GM18511 (cell line): ENCODE measurements around the gene PTRH1.
"Not testable (repeated sequence)": the region's sequence is repeated elsewhere in the genome, so short reads cannot be mapped to it uniquely, and the experiment has no call there.

ENCODE experiments used
- ATAC-seq: cut with Tn5 transposase; IDR thresholded peaks from one replicate; pipeline ENCODE4 v1.9.1; 2021; ENCODE audit warnings: mild to moderate bottlenecking, moderate library complexity; ENCODE audit not compliant: unreplicated experiment

The PTRH1 gene, protein sequence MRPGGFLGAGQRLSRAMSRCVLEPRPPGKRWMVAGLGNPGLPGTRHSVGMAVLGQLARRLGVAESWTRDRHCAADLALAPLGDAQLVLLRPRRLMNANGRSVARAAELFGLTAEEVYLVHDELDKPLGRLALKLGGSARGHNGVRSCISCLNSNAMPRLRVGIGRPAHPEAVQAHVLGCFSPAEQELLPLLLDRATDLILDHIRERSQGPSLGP

DNA sequence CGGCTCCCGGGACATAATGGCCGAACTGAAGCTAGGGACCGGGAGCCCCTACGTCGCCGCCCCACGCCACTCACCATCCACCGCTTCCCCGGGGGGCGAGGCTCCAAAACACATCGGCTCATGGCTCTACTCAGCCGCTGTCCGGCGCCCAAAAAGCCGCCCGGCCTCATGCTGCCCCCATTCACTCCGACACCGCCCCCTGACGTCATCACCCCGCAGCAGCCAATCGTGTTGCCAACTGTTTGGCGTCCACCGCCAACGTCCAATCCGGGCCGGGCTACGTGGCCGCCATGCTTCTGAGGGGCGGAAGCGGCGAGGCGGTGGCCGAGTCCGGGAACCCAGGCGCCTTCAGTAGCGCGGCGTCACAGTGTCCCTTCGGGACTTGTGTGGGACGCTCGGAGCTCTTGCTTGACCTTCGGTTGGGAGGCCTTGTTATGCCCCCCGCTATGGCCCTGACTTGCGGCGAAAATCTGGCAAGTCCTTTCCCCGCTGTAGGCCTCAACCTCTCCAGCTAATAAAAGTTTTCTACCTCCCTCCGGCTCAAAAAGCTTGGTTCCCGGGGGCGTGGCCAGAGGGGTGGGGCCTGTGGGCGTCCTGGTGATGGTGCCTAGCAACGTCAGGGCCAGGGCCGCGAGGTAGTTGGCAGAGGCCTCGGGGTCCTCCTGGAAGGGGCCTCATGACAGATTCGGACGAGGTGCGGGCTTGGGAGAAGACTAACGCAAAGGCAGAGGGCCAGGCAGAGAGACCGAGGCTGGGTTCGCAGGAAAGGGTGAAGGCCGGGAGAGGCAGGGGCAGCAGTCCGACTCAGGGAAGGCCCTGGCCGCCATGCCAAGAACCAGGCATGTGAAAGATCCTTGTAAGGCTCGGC is at the start of gene PTRH1, which contains the start of gene TTC16:
Gene PTRH1, minus strand, starts transcription at position 194 of the 868 bp plus-strand sequence. Its CDS starts 24 bp downstream, at position 170.
Gene TTC16, plus strand, starts transcription at position 610 of the 868 bp plus-strand sequence. Its CDS starts 67 bp downstream, at position 677.
- peak; percentile 94 for ATAC-seq

DNA sequence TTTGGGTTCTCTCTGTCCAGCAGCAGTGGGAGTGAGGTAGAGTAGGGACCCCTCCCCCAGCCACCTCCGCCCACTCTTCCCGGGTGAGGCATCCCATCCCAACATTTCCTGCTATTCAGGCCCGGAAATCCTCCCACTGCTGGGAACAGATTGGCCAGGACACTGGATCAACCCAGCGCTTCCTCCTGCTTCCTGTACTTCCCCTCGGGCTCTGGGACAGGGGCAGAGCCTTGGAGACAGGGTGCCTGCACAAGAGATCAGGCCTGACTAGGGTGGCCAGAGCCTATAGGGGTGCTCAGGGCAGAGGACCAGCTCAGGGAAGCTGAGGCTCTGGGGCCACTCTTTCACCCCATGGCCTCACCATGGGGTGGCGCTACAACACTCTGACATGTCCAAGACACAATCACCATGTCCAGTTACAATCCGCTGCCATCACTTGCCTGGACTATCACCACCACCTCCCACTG is 48.5 kb upstream of the PTRH1 start:
- ATAC-seq: no peak

DNA sequence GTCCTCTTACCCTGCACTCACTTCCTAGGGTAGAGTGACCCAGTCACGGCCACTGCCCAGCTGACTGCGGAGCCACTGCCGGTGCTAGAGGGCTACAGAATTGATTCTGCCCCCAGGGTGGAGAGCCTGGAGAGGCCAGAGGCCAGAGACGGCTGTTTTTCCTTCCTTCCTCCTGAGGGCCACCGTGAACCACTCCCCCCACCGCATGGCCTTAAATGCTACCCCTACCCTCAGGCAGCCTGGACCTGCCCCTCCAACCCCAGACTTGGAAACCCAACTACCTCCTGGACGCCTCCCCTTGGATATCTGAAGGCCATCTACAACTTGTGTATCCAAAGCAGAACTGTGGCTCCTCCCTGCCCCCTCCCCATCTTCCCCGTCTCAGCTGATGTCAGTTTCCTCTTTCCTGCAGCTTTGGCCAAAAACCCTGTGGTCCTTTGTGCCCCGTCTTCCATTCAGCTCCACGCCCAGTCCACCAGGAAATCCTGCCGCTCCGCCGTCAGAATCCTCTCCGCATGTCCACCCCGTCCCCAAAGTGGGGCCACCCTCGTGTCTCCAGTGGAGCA is 46.7 kb upstream of the PTRH1 start:
- ATAC-seq: no peak

DNA sequence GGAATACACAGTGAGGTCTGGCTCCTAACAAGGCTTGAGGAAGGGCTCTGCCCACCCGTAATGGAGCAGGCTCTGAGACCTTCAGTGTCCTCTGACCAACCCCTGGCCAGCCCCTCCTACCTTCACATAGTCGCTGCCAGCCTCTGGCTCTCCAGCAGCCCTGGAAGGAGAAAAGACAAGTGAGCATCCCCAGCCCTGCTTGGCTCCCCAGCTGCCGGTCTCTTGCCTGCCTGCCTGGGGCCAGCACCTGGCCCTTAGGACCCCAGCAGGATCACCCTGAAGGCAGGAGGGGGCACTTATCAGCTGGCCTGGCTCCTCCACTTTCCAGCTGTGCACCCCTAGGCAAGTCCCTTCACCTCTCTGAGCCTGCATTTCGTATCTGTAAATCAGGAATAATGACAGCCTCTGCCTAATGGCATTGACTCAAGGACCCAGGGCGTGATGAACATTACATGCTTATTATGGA is 46.1 kb upstream of the PTRH1 start:
- no peak for ATAC-seq

DNA sequence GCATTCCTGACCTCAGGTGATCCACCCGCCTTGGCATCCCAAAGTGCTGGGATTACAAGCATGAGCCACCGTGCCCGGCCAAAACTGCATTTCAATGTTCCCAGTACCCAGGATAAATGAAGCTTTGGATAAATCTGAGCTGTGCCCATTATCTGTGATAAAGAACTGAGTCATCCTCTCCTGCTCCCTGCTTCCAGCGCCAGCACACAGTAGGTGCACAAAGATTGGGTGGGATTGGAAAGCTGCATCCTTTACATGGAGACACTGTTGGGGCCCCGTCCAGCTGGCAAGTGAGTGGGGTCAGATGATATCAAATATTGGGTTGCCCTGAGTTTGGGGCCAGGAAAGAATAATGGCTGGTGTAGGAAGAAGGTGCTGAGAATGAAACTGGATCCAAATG is 45.6 kb upstream of the PTRH1 start:
- no peak for ATAC-seq

DNA sequence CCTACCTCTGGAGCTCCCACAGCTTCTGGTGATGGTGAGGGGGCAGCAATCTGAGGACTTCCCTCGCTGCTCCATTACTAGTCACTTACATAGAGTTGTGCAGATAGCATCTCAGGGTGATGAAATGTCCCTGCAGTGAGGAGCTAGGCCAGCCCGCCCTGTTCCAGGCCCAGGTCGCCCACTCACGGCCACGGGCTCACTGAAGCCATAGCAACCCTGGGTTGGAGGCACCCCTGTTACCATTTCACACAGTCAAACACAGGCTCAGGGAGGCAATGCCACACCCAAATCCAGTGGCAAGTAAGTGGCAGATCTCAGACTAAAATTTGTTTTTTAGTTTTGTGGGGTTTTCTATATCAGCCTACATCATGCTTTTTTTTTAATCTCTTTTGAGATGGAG is 43.4 kb upstream of the PTRH1 start:
- no peak for ATAC-seq

DNA sequence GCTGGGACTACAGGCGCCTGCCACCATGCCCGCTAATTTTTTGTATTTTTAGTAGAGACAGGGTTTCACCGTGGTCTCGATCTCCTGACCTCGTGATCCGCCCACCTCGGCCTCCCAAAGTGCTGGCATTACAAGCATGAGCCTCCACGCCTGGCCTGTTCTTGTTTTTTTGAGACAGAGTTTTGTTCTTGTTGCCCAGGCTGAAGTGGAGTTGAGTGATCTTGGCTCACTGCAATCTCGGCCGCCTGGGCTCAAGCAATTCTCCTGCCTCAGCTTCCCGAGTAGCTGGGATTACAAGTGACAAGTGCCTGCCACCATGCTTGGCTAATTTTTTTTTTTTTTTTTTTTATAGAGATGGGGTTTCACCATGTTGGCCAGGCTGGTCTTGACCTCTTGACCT is 41.3 kb upstream of the PTRH1 start:
- not testable (repeated sequence) for ATAC-seq

DNA sequence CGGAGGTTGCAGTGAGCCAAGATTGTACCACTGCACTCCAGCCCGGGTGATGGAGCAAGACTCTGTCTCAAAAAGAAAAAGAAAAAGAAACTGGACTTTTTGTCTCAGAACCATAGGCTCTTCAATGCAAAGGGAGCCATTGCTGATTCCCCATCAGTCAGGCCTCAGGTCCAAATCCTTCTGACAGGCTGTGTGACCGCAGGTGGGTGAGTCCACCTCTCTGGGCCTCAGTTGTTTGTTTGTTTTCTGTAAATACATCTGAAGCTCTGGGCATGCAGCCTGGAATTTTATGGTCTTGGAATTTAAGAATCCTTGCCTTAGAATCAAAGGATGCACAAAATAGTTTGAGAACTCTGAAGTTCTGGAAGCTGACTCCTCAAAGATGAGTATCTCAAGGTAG is 40.8 kb upstream of the PTRH1 start:
- ATAC-seq: no peak

DNA sequence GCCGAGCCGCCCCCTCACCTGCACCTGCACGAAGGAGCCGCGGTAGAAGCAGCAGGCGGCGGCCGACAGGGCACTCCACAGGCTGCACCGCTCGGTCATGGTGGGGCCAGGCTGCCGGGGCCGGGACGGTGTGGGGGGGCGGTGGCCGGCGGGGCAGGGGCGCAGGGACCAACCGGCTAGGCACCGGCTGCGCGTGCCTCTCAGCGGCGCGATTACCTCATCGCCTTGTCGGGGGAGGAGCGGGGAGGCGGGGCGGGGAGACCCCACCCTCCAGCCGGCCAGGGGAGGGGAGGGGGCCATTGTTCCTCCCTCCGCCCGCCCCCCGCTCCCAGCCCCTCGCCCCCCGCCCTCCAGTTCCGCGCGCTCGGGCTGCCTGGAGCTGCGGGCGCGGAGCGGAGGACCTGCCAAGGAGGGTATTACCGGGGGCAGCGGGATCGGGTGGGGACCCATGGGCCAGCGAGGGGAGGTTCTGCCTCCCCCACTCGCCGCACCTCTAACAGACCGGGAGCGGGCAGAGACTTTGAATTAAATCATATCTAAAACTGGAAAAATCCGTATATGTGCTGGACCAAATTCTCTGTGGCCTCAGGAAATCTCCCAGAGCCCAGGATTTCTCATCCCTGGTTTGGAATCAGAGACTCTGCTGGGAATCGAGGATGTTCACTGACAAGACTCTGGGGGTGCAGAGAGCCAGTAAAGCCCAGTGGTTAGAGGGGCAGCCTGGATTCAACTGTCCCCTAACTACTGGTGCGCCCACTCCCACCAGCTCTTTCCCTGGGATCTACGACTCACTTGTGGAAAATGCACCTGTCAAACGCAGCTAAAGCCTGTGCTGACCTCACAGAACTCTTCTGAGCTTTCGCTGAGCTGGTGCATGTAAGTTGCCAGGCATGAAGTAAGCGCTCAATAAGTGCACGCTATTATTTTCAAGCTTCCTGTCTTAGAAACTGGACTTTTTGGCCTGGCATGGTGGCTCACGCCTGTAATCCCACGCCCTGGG is 39.9 kb upstream of the PTRH1 start:
- no peak for ATAC-seq

DNA sequence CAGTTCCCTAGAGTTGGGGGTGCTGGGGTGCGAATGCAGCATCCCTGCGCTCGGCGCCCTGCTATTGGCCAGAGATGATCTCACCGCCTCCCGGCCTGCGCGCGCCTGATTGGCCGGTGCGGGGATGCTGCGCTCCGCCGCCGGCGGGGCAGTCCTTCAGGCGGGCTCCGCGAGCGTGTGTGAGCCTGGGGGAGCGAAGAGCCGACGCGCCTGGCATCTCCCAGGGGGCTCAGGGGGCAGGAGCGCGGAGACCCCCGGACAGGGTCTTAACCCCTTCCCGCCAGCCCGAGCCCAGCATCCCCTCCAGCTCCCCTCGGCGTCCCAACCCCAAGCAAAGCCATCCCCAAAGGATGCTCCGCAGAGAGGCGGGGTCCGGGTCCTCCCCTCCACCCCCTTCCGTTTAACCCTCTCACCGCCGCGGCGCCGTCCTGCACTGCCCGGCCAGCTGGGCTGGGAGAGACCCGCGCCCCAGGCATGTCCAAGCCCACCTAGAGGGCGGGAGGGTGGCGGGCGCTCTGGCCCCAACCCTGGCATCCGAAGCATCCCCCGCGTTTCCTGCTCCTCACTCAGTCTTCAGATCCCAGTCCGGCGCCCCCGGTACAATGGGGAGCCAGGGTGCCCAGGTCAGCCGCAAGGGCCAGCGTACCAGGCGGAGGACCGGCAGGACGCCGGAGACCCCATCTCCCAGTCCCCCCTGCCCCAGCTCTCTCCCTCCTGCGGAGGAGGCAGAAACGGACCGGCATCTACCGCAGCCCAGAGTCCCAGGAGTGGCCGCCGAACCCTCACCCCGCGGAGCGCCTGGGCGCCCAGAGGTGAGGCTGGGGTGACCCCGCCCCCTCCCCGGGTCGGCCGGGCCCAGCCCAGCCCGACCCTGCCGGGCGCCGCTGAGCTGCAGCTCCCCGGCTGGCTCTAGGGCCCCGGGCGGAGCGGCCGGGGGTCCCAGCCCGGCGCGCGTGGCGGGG is 38.9 kb upstream of the PTRH1 start:
- ATAC-seq: no peak

DNA sequence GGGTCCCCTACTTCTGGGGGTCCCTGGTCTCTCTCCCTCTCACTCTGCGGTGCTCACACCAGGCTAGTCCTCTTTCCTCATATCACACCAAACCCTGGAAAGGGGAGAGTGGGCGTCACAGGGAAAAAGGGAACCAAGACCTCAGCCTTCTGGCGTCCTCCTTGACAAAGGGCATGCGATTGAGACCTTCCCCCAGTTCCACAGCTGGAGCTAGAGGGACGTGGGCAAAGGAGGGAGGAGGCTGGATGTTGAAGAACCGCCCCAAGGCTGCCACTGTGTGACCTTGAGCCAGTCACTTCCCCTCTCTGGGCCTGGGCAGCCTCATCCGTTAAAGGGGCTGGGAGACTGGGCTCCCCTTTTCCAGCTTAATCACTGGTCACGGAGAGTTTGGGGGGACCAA is 38.2 kb upstream of the PTRH1 start:
- no peak for ATAC-seq

DNA sequence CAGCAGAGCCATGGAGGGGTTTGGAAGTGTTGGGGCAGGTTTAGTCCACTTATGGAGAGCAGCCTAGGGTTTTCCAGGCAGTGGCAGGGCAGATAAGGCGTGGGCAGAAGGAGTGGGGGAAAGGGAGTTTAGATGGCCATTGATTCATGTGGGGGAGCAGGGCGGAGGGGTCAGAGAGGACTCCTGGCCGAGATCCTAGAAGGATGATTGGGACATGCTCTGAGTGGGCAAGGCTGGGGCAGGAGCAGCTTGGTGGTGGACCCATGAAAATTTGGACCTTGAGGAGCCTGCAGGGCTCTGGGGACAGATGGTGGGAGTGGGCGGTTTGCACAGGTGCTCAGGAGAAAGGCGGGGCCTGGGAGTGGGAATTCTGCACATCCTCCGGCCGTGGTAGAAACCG is 37.7 kb upstream of the PTRH1 start:
- ATAC-seq: no peak

DNA sequence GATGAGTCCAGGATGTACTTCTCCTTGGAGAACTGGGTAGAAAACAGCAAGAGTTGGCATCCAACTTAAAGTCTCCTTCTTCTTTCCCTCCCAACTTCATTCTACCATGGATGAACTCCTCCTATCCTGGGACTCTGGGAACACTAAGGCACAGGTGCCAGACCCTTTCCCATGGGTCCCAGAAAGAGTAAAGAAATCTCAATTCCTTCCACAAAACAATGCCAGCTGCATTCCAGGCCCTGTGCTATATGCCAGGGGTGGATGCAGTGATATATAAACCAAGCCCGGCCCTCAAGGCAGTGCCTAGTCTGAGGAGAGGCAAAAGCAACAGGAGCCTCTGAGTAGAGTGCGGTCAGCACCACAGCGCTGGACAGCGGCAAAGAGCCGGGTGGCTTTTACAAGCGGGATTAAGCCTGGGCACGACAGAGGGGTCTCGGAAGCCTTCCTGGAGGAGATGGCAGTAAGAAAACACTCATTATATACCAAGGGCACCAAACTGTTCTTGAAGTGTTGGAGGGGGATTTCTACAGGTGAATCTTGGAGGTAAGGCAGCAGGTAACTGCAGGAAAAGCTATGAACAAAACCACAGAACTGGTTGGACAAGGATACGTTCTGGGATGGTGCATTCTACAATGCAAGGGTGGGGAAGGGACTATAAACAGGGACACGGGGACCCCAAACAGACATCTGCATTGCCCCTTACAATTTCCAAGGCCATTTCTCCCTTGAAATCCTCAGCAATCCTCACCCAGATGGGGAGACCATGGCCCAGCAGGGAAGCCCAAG is 36.0 kb upstream of the PTRH1 start:
- no peak for ATAC-seq

DNA sequence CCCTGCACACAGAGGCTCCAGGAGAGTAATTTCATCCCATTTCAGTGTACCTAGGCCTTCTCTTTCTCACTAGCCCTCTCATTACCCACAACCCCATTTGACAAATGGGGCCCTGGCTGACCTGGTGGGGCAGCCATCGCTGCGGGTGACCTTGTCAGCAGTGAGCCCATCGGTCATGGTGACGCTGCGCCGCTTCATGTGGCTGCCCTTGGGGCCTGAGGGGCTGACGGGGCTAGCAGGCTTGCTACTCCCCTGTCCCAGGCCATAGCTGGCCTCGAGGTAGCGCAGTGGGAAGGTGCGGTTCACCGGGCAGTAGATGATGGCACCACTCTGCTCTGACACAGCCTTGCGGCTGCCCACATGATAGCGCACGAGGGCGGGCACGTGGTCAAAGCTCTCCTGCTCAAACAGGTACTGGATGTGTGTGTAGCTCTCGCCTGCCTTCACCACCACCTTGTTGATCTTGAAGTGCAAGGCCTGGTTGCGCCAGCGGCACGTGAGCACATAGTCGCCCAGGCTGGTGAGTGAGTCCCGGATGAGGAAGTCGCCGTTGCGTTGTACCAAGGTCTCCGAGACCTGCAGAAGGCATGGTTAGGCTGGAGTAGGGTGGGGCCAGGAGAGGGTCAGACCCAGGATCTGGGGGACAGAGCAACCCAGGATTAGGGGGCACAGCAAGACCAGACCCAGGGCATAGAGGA is 33.8 kb upstream of the PTRH1 start:
- no peak for ATAC-seq

DNA sequence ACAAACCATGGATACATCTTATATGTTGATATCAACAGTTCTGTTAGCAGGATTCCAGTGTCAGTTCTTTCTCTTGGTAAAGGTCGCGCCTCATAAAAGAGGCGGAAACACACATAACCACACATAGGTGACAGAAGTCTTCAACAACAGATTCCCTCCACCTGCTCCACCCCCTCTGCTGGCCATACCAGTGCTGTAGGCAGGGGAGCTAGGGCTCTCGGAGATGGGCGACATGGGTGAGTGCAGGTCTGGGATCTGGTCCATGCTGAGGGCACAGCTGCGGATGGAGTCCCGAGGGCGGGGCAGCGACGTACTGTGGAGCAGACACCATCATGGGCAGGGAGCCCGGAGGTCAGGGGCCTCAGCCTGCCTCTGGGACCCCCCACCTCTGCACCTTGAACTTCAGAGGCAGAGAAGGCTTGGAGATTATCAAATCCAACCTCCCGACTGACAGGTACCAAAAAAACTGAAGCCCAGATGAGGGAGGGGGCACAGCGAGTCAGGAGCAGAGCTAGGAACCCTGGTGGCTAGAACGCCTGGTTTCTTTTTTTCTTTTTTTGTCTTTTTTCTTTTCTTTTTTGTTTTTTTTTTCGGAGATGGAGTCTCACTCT is 31.6 kb upstream of the PTRH1 start:
- no peak for ATAC-seq

DNA sequence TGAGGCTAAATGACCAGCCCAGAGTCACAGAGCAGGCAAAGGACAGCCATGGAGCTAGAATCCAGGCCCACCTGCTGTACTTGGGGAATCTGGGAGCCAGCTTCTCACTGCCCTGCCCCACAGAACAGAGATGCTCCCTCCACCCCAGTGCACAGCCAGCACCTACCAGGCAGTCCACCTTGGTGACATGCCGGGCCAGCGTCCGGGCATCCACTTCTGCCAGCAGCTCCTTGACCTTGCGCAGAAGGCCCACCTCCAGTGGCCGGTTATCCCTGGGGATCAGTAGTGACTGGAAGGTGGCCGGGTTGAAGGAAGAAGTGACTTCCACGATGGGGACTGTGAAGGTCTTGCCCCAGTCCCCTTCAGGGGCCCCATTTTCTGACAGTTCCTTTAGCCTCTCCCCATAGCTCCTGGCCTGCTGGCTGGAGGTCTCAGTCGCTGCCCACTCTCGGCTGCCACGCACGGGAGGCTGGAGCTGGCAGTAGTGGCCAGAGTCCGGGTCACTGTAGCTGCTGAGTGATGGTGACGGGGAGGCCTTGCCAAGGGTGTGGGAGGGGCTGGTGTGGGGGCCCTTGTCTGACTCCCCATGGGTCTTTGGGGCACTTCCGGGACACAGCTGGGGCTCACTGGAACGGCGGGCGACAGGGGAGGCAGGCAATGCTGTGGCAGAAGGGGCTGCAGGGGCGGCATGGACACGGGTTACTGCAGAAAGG is 29.1 kb upstream of the PTRH1 start:
- no peak for ATAC-seq
